Thoracic aorta (tissue), 2 donors: Measurements from ENCODE around the gene DSG1. TPM values are rescaled to one million over a fixed set of nuclear protein-coding genes. Genes with fewer than 3 reads are reported as not detected.
"Not testable (repeated sequence)": the region's sequence is repeated elsewhere in the genome, so short reads cannot be mapped to it uniquely, and the experiment has no call there.

ENCODE experiments used
- ATAC-seq: fragments of 150-250 bp; one replicate; pipeline ENCODE4 v1.8.0; 2017; ENCODE audit warnings: low read depth; ENCODE audit not compliant: insufficient number of reproducible peaks, low FRiP score
- DNase-seq: peaks from one replicate; pipeline ENCODE4 v3.0.0-alpha.2; 2020; ENCODE audit warnings: low spot score
- H3K27ac ChIP-seq, 2 donors: fragments of 200-600 bp; sonication (generic); 1 replicate in 1 of 2; 2 replicates in 1 of 2; pipeline ENCODE4 v1.5.1; 2016; ENCODE audit warnings: mild to moderate bottlenecking in 2 of 2, moderate library complexity in 2 of 2
- H3K27me3 ChIP-seq: fragments of 200-600 bp; sonication (generic); replicated peaks from 2 replicates; pipeline ENCODE4 v1.6.0; 2016; ENCODE audit warnings: mild to moderate bottlenecking; ENCODE audit not compliant: insufficient read depth
- H3K36me3 ChIP-seq: fragments of 200-600 bp; sonication (generic); one replicate; pipeline ENCODE4 v1.5.1; 2016
- H3K4me1 ChIP-seq, 2 donors: fragments of 200-600 bp; sonication (generic); 1 replicate in 1 of 2; 2 replicates in 1 of 2; pipeline versions ENCODE4 v1.5.1 to v1.6.0; 2016; ENCODE audit warnings: low read depth in 2 of 2, mild to moderate bottlenecking in 1 of 2; ENCODE audit not compliant: control insufficient read depth in 1 of 2
- H3K4me3 ChIP-seq: fragments of 200-600 bp; sonication (generic); 2 replicates; pipeline ENCODE4 v1.5.1; 2016; ENCODE audit warnings: mild to moderate bottlenecking
- H3K9me3 ChIP-seq: fragments of 200-600 bp; sonication (generic); 2 replicates; pipeline ENCODE4 v1.5.1; 2016
- total RNA-seq, 2 donors: library from RNA; depleted of rRNA; stranded (reverse); fragments of >200 nt; gene quantifications; one replicate each; pipeline versions ENCODE4 v1.1.0 to v1.2.3, GENCODE V29; 2016
- TF ChIP-seq, protein P1 (sequence below): fragments of 200-600 bp; sonication (generic); IDR thresholded peaks from one replicate; pipeline ENCODE4 v1.5.1; 2019; ENCODE audit warnings: antibody characterized with exemption

The DSG1 gene
- total RNA-seq, 2 donors from 2014 or later, result 1.1 TPM; not detected in 1

DNA sequence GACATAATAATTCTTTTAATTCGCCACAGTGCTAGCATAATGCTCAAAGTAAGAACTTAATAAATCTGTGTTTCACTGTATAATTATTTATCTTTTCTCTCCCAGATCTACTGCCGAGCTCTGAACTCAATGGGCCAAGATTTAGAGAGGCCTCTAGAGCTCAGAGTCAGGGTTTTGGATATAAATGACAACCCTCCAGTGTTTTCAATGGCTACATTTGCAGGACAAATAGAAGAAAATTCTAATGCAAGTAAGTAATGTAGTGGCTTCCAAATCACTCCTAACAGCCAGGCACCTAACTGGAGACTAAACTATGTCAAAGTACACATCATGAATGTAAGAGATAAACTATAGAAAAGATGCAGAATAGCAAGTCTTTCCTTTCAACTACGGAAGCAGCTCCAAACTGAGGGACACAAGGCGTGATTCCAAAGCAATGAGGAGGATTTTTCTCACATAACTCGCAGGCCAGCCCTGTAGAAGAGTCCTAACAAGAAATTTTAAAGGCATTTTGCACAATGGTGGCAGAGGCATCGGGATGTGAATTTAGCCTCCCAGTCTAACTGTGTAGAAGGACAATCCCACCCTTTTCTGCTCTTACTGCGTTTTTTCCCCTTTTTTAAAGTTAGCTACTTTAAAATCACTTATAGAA is 12.0 kb downstream of the DSG1 start:
- DNase-seq, result no peak
- Histone ChIP-seq H3K4me3 (no peak overlapping the region), H3K27me3 (no peaks in the 10 kb centered on the region), H3K27ac (no peak overlapping the region), H3K36me3 (no peaks in the 10 kb centered on the region), H3K4me1 (no peaks in the 10 kb centered on the region), H3K9me3 (no peaks in the 10 kb centered on the region)
- TF ChIP-seq, protein P1, sequence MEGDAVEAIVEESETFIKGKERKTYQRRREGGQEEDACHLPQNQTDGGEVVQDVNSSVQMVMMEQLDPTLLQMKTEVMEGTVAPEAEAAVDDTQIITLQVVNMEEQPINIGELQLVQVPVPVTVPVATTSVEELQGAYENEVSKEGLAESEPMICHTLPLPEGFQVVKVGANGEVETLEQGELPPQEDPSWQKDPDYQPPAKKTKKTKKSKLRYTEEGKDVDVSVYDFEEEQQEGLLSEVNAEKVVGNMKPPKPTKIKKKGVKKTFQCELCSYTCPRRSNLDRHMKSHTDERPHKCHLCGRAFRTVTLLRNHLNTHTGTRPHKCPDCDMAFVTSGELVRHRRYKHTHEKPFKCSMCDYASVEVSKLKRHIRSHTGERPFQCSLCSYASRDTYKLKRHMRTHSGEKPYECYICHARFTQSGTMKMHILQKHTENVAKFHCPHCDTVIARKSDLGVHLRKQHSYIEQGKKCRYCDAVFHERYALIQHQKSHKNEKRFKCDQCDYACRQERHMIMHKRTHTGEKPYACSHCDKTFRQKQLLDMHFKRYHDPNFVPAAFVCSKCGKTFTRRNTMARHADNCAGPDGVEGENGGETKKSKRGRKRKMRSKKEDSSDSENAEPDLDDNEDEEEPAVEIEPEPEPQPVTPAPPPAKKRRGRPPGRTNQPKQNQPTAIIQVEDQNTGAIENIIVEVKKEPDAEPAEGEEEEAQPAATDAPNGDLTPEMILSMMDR, result no peak
- ATAC-seq, result no peak

DNA sequence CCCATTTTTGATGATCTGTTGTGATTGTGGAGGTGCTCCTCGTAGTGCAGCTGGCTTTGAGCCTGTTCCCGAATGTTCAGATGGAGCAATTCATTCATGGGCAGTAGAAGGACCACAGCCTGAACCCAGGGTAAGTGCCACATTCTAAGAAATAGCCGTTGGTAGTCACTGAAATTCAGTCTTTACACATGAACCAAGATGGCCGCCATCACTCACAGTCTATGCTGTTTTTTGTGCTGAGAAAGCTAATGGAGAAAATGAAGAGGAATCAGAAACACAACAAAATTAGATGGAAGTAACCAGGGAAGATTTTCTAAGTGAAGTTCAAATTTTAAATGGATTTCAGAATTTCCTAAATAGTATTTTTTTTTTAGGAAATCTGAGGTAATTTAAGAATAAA is 25.5 kb downstream of the DSG1 start:
- no peaks in the 10 kb centered on the region for H3K36me3 ChIP-seq
- H3K27me3 ChIP-seq, result no peaks in the 10 kb centered on the region
- no peaks in the 10 kb centered on the region for H3K4me1 ChIP-seq
- no peak overlapping the region for H3K4me3 ChIP-seq
- TF ChIP-seq, protein P1, result no peak
- no peak for DNase-seq
- no peak for ATAC-seq
- H3K9me3 ChIP-seq, result no peaks in the 10 kb centered on the region
- H3K27ac ChIP-seq, result no peak overlapping the region

DNA sequence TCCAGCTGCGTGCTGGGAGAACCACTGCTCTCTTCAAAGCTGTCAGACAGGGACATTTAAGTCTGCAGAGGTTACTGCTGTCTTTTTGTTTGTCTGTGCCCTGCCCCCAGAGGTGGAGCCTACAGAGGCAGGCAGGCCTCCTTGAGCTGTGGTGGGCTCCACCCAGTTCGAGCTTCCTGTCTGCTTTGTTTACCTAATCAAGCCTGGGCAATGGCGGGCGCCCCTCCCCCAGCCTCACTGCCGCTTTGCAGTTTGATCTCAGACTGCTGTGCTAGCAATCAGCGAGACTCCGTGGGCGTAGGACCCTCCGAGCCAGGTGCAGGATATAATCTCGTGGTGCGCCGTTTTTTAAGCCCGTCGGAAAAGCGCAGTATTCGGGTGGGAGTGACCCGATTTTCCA is 35.4 kb downstream of the DSG1 start:
- not testable (repeated sequence) for H3K4me1 ChIP-seq, ATAC-seq, DNase-seq

DNA sequence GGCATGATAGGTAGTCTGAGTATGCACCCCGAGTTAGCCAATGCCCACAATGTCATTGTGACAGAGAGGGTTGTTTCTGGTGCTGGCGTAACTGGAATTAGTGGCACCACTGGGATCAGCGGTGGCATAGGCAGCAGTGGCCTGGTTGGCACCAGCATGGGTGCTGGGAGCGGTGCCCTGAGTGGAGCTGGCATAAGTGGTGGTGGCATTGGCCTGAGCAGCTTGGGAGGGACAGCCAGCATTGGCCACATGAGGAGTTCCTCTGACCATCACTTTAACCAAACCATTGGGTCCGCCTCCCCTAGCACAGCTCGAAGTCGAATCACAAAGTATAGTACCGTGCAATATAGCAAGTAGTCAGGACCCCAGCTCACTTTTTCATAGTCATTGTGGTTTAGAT is 37.0 kb downstream of the DSG1 start:
- no peaks in the 10 kb centered on the region for H3K9me3 ChIP-seq
- ATAC-seq (no peak), DNase-seq (no peak)
- no peak overlapping the region for H3K4me3 ChIP-seq
- no peaks in the 10 kb centered on the region for H3K36me3 ChIP-seq
- H3K4me1 ChIP-seq, result no peaks in the 10 kb centered on the region
- no peaks in the 10 kb centered on the region for H3K27me3 ChIP-seq
- TF ChIP-seq, protein P1, result no peak
- no peak overlapping the region for H3K27ac ChIP-seq

More for the DNA sequence above, 35.4 kb downstream of the DSG1 start:
- not testable (repeated sequence) for H3K9me3 ChIP-seq, H3K4me3 ChIP-seq, H3K36me3 ChIP-seq, H3K27ac ChIP-seq, H3K27me3 ChIP-seq

DNA sequence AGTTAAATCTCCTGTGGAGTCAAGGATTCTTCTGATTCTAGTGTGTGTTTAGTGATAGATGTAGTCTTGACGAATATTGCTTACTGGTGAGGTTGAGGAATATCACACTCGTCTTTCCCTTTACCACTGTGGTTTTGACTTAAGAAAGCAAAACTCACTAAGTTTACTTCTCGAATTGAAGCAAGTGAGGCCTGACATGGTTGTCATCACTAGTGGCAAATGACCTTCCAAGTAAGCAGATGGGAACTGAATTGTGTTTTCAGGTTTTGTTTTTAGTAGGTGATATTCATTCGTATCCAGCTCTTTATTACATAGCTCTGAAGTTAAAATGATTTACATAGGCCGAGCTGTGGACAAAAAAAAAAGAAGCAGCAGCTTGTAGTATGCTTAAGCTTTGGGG is 38.1 kb downstream of the DSG1 start:
- no peaks in the 10 kb centered on the region for H3K36me3 ChIP-seq
- DNase-seq (no peak), ATAC-seq (no peak)
- no peaks in the 10 kb centered on the region for H3K27me3 ChIP-seq
- no peaks in the 10 kb centered on the region for H3K9me3 ChIP-seq
- no peaks in the 10 kb centered on the region for H3K4me1 ChIP-seq
- H3K27ac ChIP-seq, result no peak overlapping the region
- TF ChIP-seq, protein P1, result no peak
- no peak overlapping the region for H3K4me3 ChIP-seq

DNA sequence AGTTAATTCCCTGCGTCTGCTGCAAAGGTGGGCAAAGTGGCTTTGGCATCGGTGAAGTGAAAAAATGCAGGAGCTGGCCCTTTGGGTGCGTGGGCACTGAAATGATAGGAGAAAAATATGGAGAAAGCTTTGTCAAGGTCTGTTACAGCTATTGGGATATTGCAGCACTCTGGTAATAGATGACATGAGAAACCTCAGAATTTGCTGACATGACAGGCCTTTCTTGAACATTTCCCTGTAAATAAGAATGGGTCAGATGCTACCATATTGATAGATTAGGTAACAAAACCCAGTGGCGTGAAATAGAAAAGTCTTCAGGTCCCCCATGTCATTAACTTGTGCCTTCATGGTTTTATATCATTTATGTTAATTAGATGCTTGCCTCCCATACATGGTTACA is 46.2 kb downstream of the DSG1 start:
- no peaks in the 10 kb centered on the region for H3K36me3 ChIP-seq
- TF ChIP-seq, protein P1, result no peak
- DNase-seq, result no peak
- H3K4me3 ChIP-seq, result no peak overlapping the region
- no peaks in the 10 kb centered on the region for H3K27me3 ChIP-seq
- no peaks in the 10 kb centered on the region for H3K9me3 ChIP-seq
- no peak overlapping the region for H3K27ac ChIP-seq
- no peaks in the 10 kb centered on the region for H3K4me1 ChIP-seq
- ATAC-seq, result no peak
